HG03469 (cell line): Measurements from ENCODE around the gene RASAL1.
A peak's percentile ranks its signal among the peaks of the same experiment; 100 is the strongest.

Experiments used
- ATAC-seq: cut with Tn5 transposase; IDR thresholded peaks from one replicate; pipeline ENCODE4 v1.9.1; 2021; ENCODE audit warnings: mild to moderate bottlenecking, moderate library complexity, moderate number of reproducible peaks; ENCODE audit not compliant: unreplicated experiment

RASAL1 gene, protein sequence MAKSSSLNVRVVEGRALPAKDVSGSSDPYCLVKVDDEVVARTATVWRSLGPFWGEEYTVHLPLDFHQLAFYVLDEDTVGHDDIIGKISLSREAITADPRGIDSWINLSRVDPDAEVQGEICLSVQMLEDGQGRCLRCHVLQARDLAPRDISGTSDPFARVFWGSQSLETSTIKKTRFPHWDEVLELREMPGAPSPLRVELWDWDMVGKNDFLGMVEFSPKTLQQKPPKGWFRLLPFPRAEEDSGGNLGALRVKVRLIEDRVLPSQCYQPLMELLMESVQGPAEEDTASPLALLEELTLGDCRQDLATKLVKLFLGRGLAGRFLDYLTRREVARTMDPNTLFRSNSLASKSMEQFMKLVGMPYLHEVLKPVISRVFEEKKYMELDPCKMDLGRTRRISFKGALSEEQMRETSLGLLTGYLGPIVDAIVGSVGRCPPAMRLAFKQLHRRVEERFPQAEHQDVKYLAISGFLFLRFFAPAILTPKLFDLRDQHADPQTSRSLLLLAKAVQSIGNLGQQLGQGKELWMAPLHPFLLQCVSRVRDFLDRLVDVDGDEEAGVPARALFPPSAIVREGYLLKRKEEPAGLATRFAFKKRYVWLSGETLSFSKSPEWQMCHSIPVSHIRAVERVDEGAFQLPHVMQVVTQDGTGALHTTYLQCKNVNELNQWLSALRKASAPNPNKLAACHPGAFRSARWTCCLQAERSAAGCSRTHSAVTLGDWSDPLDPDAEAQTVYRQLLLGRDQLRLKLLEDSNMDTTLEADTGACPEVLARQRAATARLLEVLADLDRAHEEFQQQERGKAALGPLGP

DNA sequence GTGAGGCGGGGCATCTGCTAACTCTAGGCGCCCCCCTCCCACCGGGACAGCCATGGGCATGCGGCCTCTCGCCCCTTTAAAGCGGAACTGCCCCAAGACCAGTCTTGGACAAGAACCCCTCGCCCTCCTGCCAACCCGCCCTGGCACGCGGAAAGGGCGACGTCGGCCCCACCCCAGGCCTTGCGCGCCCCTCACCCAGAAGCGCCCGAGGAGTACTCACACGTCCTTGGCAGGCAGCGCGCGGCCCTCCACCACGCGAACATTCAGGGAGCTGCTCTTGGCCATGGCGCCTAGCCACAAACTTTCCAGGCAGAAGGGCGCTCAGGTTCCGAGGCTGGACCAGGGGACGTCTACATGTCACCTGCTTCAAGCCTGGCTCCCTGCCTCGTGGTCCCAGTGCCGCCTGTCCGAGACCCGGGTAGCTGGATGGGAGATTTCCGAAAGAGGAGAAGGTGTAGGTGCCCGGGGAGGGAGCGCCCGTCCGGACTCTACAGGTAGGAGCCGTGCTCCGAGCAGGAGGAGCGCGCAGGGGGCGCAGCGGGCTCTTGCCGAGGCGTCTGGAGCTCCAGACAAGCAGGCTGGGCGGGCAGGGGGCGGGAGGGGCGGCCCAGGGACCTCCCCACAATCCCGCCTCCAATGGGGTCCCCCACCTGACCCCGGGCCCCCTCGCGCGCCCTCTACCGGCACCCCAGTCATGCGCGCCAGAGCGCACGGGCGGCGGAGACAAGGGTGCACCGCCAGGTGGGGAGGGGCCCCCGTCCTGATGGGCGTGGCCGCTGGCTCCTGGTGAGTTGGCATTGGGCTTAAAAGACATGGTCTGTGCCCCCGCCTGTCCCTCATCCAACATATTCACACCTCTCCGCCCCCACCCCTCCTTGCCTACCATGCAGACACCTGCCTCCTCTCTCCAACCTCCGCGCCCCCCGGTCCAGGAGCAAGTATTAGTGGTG is at the start of gene RASAL1:
RASAL1 (minus strand) TSS at position 584 of the 950 bp plus-strand sequence; CDS start at position 285, 299 bp downstream.
- ATAC-seq = no peak

DNA sequence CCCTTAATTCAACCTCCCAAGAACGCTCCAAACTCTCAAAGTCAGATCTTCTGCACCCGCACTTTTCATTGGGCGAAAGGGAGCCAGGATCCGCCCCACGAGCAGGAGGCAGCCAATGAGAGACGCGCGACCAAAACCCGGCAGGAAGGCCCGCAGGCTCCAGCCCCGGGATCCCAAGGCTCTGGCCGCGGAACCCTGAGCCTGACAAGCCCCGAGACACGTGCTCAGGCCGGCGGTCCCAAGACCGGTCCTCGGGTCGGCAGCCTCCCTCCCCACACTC is 49.3 kb upstream of the RASAL1 start:
- ATAC-seq = peak; percentile 48

DNA sequence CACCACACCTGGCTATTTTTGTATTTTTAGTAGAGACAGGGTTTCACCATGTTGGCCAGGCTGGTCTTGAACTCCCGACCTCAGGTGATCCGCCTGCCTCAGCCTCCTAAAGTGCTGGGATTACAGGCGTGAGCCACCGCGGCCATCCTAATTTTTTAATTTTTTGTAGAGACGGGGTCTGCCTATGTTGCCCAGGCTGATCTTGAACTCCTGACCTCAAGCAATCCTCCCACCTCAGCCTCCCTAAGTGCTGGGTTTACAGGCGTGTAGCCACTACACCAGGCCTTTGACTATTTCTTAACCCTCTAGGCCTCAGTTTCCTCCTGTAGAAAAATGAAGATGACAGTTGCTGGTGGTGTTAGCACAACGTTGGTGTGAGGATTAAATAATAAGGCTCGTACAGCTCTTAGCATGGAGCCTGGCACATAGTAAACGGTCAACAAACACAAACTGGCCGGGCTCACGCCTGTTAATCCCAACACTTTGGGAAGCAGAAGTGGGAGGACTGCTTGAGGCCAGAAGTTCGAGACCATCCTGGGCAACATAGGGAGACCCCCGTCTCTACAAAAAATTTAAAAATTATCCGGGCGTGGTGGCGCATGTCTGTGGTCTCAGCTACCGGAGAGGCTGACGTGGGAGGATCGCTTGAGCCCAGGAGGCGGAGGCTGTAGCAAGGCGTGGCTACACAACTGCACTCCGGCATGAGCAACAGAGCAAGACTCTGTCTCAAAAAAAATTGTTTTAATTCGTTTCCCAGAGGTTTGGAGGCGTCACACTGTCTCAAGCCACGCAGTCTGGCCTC is 48.7 kb upstream of the RASAL1 start:
- peak; percentile 25 for ATAC-seq

DNA sequence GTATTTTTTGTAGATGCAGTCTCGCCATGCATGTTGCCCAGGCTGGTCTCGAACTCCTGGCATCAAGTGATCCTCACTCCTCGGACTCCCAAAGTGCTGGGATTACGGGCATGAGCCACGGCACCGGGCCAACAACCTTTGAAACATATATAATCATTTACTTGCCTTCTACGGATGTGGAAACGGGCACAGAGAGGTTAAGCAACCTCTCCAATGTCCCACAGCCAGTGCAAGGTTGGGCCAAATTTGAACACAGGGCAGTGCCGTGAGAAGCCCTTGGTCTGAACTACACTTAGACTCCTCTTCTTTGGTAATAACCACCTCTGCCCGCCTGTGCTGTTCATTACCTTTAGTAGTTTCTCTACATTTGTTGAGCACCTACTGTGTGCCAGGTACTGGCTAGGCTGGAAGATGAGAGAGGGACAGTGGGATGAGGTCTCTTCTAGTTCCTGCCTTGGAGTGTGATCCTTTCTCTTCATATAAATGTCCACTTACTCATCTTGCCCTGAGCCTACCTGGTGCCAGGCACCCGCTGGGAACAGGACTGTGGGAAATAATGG is 47.5 kb upstream of the RASAL1 start:
- no peak for ATAC-seq

DNA sequence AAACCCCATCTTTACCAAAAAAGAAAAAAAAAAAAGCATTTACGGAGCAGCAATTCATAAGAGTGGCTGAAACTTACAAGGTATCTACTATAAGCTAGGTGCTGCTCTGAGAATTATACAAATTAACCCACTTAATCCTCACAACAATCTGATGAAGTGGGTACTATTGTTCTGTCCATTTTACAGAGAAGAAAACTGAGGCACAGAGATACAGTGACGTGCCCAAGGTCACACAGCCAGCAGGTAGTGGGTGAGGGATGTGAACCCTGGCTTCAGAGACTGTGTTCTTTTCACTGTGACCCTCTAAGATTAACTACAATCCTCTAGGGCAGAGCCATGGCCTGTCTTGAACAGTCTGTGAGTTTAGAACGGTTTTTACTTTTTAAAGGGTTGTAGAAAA is 46.4 kb upstream of the RASAL1 start:
- ATAC-seq = no peak

DNA sequence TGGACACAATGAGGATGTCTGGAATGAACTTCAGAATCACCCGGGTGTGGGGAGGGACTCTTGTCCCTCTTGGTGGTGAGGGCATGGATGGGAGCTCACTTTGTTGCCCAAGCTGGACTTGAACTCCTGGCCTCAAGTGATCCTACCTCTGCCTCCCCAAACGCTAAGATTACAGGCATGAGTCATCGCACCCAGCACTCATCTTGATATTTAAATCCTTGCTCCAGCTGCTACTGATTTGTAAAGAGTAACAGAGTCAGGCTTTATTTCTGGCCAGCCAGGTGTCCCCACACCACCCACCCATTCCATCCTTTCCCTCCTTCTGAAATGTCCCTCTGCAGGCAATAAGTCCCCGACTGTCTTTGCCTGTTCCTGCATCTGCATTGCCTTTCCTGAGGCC is 44.8 kb upstream of the RASAL1 start:
- no peak for ATAC-seq

DNA sequence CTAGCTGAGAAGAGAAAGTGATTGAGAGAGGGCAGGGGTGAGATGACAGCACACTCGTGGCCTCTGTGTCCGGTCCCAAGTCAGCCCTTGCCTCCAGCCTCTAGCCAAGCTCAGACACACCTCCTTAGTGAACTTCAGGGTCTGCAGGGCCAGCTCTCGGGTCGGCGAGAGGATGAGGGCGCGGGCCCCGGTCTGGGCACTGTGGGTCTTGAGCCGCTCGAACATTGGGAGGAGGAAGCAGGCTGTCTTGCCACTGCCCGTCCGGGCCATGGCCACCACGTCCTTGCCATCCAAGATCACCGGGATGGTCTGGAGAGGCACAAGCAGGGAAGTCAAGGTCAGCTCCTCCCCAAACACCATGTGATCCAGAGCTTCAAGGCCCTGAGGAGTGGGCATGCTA is 43.5 kb upstream of the RASAL1 start:
- no peak for ATAC-seq

DNA sequence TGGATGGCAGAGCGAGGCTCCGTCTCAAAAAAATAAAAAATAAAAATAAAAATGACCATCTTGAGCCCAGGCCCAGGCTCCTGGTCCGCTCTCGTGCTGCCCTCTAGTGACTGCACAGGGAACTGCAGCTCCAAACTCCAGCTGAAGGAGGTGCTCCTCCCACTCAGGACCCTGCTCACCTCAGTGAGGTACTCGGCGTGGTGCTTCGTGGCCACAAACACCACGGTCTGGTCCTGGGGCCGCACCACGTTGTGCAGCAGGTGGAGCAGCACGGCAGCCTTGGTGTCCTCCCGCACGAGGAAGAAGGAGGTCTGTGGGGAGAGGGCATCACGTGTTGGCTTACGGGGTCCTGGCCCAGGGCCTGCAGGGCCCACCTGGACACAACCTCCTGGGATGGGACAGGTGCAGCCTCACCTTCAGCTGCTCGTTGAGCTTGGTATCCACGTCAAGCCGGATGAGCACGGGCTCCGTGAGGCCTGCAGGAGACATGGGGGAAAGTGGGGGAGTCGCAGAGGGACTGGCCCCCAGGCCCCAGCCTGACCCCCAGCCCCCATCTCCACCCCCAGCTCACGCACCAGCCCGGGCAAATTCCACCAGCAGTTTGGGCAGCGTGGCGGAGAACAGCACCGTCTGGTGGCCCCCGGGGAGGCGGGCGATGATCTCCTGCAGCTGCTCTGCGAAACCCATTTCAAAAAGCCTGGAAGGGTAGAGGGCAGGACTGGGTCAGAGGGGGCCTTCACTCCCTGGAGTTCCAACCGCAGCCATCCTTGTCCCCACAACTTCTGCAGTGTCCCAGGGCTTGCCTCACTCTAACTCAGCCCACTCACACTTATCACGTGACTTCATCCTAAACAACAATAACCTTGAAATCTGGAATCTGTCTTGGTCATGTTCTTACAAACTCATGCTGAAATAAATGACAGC is 39.2 kb upstream of the RASAL1 start:
- ATAC-seq = no peak

DNA sequence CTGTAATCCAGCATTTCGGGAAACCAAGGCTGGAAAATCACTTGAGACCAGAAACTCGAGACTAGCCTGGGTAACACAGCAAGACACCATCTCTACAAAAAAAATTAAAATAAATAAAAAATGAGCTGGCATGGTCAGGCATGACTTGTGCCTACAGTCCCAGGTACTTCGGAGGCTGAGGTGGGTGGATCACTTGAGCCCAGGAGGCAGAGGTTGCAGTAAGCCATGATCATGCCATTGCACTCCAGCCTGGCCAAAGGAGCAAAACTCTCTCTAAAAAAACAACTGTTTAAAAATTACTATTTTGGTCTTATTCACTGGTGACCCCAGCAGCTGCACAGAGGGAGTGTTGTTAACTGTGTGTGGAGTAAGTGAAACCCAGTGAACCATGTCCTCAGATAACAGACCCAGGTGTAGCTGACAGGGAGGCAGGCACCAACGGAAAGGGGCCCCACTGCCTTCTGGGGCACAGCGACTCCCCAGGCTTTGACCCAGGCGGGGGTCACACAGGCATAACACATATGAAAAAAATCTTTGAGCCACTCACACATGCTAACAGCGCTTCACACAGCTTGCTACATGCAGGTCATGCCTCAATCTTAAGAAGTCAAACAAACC is 37.6 kb upstream of the RASAL1 start:
- no peak for ATAC-seq

DNA sequence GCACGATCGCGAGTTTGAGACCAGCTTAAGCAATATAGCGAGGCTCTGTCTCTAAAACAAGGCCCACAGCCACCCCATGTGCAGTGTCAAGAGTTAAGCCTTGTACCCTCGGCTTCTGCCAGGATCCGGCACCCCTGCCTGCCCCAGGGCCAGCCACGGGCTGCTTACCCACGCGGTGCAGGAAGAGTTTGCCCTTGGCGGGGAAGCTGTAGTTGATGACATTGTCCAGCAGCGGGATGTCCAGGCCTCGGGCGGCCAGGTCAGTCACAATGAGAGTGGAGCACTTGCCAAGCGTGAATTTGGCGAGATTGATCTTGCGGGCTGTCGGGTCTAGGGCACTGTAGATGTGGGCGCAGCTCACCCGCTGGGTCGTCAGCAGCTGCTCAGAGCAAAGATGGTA is 36.6 kb upstream of the RASAL1 start:
- no peak for ATAC-seq

DNA sequence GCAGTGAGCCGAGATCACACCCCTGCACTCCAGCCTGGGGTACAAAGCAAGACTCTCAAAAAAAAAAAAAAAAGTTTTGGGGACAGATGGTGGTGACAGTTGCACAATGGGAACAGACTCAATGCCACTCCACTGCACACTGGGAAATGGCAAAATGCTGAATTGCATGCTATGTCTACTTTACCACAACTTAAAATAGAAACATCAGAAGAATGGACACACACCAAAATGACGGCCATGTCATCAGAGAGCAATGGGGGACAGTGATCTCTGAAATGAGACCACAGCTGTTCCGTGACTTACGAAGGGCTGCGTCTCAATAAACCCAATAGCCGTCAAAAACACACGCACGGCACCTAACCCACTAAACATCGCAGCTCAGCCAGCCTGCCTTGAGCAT is 36.0 kb upstream of the RASAL1 start:
- no peak for ATAC-seq

DNA sequence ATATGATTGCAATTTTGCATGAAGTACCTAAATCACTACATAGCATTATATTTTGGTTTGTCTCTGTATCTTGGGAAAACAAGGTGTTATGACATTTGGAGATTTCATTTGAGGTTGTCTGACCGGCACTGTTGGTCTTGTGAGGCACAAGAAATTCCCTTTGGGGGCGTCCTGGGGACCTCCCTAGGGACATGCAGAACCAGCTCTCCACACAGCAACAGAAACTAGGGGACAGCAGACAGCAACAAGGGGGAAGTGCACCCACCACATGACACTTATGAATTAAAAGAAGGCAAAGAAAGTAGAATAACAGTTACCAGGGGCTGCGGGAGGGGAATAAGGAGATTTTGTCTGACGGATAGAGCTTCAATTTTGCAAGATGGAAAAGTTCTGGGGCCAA is 35.4 kb upstream of the RASAL1 start:
- no peak for ATAC-seq

DNA sequence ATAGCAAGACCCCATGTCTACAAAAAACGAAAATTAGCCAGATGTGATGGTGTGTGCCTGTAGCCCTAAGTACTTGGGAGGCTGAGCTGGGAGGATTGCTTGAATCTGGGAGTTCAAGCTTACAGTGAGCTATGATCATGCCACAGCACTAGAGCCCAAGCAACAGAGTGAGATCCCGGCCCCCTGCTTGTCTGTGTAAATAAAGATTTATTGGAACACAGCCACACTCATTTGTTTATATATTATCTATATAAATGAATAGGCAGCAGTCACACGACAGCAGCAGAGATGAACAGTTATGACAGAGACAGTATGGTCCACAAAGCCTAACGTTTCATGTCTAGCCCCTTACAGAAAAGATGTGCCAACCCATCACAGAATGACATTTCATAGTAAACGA is 34.9 kb upstream of the RASAL1 start:
- no peak for ATAC-seq

DNA sequence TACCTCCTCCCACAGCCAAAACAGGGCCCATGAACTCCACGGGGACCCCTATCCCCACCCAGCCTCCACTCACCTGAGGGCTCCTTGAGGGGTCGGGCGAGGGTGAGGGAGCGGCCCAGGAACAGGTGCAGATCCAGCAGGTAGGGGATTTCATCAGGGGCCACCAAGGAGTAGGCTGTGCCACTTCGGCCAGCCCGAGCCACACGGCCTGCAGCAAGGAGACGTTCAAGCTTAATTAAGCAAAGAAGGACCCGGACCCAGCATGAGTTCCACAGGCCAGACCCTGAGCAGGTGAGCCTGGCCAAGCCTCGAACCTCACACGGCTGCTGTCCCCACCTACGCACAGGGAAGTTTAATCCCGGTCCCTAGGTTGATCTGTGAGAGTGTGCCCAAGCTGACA is 34.1 kb upstream of the RASAL1 start:
- no peak for ATAC-seq

DNA sequence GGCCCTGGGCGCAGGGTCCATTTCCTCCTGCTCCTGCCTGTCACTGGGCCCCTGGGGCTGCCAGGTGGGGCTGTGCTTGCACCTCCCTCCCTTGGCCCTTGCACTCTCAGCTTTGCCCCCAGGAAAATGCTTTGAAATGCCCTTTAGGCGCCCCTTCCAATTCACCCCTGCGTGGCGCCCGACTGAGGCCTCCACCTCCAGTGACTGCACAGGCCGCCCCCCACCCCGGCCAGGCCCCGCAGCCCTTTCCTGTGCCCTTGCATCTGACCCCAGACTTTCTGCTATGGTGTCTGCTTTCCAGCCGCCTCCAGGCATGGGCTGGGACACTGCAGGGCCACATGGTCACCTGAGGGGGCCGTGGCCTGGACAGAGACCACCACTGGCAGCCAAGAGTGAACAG is 32.3 kb upstream of the RASAL1 start:
- ATAC-seq = no peak

DNA sequence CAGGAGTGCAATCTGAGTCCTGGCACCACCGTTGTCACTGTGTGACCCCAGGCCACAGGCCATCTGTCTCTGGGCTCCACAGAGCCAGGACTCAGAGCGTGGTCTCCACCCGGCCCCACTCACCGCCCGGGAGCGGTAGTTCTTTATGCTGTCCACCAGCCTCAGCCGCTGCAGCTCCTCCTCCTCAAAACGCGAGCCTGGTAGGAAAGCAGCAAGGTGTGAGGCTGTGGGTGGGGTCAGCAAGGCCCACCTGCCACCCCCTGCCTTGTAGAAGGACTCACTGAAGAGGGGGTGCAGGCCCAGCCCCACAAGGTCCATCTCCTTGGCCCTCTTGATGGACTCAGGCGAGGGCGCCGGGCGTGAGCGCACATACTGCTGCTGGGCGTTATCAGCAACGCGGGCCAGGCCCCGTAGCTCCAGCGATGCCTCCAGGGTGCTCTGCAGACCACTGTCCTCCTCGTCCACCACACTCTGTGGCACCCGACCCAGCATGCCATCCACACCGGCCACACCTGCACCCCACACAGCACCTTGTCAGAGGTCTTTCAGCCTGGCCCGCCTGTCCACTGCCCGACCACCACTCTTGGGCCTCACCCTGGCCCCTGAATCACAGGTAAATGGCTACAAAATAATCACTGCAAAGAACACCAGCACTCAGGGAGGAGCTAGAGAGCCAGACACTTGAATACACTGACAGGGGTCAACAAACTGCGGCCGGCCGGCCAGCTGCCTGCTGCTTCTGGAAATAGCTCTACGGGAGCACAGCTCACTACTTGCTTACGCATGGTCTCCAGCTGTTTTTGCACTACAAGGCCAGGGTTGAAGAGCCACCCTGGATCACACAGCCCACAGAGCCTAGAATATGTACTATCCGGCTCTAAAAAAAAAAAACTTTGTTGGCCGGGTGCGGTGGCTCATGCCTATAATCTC is 30.2 kb upstream of the RASAL1 start:
- ATAC-seq = no peak

DNA sequence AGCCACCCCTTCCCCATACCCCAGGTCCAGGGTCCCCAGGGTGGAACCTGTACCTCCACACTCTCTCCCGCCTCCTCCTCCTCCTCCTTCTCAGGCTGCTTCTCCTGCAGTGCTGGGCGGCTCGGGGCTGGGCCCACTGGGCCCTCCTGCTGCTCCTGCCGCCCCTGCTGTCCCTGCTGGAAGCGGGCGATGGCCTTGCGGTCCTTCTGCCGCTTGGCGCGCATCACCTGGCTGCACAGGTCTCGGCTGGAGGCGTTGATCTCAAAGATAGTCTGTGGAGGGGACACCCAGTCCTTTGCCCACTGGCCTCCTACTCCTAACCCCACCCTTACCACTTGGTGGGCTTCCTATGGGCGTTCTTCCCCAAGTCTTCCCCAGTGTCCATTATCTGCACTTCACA is 28.5 kb upstream of the RASAL1 start:
- no peak for ATAC-seq

DNA sequence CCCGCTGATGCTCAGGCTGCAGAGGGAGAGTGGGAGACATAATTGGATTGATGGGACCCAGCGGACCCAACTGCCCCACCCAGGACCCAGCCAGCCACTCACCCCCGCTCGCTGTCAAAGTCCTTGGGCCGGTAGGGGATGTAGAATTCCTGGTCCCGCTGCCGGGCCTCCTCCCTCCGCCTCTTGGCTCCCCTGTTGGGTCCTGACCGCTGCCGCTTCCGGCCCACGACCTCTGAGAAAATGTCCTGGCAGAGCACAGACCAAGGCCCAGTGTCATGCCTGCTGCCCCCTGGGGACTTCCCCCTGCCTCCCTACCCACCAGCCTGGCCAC is 27.4 kb upstream of the RASAL1 start:
- ATAC-seq = no peak
